Fibroblast of skin of right quadriceps (primary cell): ENCODE results near the gene WDFY1.

Experiments
- DNase-seq: peaks from one replicate; pipeline ENCODE4 v3.0.0-alpha.2; 2013

Gene WDFY1

GRCh38 chr2:223956300-223956699 lies 11.2 kb upstream of the WDFY1 start:
- no peak for DNase-seq

GRCh38 chr2:223954401-223954800 lies 9.3 kb upstream of the WDFY1 start:
- DNase-seq: peak; percentile 85

GRCh38 chr2:223952280-223952968 lies 7.3 kb upstream of the WDFY1 start:
- DNase-seq: no peak

DNA sequence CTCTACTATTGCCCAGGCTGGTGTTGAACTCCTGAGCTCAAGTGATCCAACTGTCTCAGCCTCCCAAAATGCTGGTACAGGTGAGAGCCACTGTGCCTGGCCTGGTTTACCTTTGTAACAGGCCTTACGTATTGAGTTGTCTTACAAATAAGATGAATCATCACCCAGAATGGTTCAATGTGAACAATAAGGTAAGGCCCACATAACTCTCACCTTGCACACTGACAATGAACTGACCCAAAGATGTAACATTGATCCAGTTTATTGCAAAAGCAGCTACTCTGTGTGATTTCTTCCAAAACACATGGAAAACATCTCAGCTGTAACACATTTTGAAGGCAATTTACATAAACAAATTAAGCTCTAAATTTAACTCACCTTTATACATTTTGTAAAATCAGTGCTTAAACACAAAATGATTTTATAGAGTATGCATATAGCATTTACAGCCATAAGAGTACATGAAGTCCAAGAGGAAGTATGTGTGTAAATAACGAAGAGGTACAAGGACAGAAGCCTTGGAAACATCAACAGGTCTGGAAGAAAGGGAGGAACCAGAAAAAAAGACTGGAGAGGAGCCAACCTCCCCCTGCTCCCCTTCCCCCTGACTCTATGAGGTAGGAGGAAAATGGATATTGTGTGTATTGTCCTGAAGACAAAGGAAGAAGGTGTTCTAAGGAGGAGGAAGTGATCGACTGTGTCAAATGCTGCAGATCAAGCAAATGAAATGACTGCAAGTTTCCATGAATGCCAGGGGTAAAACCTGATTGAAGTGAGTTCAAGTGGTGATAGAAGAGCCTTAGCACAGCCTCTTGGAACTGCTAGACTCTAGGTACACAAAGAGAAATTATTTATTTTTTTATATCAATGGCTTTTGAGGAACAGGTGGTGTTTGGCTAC lies 5.6 kb upstream of the WDFY1 start:
- DNase-seq: no peak

GRCh38 chr2:223949241-223949840 lies 4.2 kb upstream of the WDFY1 start:
- no peak for DNase-seq

- DNase-seq: no peak
Observed at GRCh38 chr2:223947711-223948205, 2.6 kb upstream of the WDFY1 start.

DNA sequence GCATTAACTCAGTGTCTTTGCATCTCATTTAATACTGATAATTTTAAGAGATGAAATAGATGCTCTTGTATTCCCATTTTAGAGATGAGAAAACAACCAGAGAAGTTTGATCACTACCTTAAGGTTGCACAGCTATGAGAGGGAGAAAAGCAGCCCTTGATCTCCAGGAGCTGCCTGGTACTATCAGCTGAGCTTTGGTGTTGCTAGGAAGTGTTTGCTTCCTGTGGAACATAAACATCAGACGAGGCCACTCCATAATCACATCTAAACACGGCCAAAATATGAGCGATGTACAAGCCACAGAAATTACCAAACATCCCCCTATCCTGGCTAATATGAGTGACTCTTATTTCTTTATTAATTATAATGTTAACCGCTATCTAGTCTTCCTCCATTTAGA lies 620 bp upstream of the WDFY1 start:
- DNase-seq: no peak

DNA sequence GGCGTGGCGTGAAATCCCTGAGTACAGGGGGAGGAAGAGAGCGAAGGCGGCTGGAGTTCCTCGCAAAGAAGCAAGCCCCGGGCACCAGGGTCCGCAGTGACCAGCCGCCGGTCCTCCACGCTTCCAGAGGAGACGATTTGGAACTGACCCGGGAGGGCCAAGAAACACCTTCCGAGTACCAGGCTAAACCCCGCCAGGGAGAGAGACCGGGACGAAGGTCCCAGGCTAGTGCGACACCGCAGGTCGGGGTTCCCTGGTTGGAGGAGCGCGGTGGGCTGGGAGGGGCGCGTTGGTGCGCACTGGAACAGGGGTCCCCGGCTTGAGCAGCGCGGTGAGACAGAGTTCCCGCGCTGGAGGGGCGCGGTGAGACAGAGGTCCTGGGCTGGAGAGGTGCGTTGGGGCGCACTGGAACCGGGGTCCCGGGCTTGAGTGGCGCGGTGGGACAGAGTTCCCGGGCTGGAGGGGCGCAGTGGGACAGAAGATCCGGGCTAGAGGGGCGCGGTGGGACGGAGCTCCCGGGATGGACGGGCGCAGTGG lies 901 bp downstream of the WDFY1 start:
- no peak for DNase-seq

DNA sequence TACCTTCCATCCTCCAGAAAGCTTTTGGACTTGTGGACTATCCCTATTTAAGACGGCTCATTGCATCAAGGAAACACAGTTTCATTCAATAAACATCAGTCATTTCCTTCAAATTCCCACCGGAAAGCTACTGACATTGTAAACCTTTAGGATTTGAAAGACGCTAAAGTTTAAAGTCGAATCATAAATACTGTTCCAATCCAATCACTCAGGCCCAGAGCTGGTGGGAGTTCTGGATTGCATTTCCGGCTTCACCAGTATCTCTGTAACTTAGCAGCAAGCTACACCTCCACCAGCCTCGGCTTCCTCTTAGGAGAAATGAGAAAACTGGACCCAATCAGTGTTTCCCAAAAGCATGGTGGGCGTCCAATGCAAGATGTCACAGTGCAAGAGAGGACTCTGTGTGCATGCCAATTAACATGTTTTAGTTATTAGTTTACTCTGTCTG lies 1.6 kb downstream of the WDFY1 start:
- peak; percentile 76 for DNase-seq

DNA sequence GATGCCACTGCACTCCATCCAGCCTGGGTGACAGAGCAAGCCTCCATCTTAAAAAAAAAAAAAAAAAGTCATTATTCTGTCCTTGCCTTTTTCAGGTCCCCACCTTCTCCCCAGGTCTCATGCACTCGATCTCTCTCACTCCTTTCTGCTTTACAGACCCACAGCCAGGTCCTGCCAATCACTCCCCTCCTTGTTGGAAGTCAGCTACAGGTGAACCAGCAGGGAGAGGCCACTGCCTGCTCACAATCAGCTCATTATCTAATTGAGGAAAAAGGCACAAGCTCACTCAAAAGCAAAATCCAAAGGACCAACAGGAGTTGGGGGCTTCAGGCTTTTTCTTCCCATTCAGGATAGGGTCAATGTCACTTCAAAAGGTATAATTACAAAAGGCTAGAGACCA lies 2.0 kb downstream of the WDFY1 start:
- no peak for DNase-seq

DNA sequence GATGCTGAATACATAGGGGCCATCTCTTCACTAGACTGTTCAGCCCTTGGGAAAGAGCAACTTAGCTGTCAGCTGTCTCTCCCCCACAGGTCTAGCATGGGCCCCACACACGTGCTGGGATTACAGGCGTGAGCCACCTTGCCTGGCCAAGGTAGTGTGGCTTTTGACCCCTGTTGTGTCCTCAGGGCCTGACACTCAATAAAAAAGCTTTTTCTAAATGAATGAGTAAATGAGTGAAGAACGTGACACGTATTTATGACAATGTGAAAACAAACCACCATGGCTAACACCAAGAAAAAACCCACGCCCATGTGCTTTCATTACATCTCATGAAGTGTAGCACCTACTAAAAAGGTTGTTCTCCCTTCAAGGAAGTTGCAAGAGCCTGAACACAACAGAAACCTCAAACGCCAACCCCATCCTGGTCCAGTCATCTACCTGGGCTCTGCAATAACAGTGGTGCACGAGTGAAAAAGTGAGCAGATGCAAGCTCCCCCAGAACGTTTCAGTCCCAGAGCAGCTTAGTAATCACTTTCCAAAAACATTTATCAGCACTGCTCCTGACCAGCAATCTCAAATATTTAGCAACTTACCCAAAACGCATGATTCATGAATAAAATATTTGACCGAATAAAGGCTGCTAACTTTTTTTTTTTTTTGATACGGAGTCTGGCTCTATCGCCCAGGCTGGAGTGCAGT lies 3.4 kb downstream of the WDFY1 start:
- DNase-seq: peak; percentile 91

DNA sequence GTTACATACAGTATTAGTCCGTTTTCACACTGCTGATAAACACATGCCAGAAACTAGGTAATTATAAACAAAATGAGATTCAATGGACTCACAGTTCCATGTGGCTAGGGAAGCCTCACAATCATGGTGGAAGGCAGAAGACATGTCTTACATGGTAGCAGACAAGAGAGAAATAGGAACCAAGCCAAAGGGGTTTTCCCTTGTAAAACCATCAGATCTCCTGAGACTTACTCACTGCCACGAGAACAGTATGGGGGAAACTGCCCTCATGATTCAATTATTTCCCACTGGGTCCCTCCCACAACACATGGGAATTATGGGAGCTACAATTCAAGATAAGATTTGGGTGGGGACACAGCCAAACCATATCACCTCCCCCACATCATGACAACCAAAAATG lies 5.7 kb downstream of the WDFY1 start:
- DNase-seq: peak; percentile 35

GRCh38 chr2:223937535-223937934 lies 7.6 kb downstream of the WDFY1 start:
- no peak for DNase-seq

- DNase-seq: peak; percentile 37
Observed at GRCh38 chr2:223936862-223937326, 8.2 kb downstream of the WDFY1 start.

DNA sequence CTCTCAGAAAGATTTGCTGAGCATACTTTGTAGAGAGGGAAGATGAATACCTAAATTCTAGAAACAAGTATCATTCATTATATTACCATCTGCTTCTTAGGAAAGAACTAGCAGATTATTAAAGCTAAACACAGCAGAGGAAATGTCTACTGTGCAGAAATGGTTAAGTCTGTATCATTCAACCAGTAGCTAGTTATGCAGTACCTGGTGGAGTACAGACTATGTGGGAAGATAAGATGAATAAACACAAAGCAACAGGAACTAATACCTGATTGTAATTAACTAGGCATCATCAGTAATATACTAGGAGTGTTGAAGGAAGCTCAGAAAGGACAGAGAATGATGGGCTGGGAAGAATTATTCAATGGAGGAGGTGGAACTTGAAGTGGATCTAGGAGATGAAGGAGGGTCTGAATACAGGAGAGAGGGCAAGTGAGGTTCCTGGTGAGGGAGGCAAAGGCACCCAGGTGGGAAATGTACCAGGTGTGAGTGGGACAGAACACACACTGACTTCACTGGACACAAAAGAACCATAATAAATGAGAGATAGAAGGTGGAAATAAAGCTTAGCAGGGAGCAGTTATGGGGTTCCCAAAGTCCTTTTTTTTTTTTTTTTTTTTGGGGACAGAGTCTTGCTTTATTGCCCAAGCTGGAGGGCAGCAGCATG lies 9.5 kb downstream of the WDFY1 start:
- no peak for DNase-seq

DNA sequence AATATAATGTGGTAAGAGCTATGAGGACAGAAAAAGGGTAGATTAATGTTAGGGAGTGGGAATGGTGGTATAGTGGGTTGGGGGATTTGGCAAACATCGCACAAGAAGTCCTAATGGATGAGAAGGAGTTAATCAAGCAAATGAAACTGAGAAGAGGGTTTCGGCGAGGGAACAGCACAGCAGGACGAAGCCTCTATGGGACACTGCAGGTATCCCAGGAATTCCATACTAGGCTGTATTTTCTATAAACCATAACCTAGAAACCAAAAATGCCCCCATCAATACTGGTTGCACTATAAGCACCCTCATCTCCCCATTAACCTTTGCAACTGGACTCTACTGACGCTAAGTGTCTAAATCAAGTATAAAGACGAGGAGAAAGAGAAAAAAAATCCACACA lies 10.3 kb downstream of the WDFY1 start:
- no peak for DNase-seq

DNA sequence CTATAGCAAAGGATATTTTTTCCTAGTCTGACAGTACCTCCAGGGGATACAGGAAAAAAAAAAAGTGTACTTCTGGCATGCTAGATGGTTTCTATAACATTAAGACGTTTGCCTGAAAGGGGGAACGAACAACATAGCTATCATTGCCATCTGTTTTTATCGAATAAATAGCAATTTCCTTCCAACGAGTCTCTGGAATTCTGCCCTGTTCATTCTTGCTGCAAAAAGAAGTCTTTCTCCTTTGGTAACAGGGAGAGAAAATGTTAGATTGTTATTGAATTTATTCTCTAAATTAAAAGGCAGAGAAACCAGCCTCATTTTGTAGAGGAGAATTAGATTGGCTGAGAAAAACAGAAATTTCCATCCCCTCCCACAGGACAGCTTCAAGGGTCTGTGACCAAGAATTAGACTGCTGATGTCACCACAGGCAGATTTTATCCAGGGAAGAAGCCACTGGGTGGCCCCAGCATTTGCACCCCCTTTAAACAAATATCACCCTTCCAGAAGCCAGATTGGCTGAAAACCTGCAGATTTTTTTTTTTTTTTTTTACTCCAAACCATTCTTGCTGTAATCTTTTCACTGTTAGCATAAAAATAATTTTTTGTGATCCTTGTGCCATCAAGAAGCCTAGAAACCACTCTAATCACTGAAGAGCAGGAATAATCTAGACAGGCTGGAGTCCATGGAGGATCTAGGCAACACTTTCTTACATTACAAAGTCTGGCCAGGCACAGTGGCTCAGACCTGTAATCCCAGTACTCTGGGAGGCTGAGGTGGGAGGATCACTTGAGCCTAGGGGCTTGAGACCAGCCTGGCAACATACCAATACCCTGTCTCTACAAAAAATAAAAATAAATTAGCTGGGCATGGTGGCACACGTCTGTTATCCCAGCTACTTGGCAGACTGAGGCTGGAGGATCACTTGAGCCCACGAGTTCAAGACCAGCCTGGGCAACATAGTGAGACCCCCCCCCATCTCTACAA lies 12.0 kb downstream of the WDFY1 start:
- no peak for DNase-seq

DNA sequence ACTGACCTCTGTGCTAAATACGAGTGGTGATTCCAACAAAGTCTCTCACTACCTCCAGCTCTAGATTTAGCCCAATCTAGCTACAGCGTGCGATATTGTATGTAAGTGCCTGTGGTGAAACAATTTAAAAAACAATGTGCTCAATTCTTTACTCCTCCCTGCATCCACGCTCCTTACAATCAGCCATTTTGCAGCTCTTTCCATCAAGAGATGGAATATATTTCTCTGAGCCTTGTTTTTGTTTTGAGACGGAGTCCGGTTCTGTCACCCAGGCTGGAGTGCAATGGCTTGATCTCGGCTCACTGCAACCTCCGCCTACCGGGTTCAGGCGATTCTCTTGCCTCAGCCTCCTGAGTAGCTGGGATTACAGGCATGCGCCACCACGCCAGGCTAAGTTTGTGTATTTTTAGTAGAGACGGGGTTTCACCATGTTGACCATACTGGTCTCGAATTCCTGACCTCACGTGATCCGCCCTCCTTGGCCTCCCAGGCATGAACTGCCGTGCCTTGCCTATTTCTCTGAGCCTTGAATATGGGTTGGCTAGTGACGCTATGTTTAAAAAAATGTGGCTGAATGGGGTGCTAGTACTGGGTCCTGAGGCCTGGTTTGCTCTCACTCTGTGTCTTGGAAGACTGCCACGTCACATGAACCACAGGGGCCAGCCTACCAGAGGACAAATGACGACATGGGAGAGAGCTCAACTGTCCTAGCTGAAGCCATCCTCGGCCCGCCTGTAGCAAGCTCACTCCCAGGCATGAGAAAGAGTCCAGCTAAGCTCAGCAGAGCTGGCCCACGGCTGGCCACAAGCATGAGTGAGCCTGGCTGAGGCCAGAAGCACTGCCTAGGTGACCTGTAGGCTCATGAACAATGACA lies 14.8 kb downstream of the WDFY1 start:
- no peak for DNase-seq

DNA sequence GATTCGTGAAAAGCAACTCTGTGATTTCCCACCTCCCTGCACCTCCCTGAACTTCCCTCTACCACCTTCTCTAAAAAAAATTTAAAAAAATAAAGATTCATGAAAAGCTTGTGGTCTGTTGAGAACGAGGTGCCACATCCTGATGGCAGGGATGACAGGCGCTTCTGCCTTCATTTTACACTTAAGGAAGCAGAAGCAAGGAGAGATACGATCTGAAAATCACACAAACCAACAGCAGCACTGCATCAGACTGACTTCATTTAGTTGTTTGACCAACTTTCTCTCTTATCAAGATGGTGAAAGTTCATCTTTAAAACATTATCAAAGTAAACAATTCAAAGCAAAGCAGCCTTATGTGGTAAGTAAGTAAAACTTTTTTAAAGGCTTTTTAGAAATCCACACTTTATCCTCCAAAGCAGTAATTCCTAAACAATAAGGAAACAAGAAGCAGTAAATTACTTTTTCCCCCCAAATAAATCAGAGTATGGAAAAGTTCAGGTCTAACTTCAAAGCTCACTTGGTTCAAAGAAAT lies 15.5 kb downstream of the WDFY1 start:
- DNase-seq: no peak
